NCI-H128 (cell line): Measurements from ENCODE around the gene RNGTT.
"Not testable (repeated sequence)": the region's sequence is repeated elsewhere in the genome, so short reads cannot be mapped to it uniquely, and the experiment has no call there.

ENCODE experiments used
- DNase-seq: peaks from one replicate; lab custom pipeline; 2025; ENCODE audit not compliant: unreplicated experiment; lab: John Stamatoyannopoulos, UW

RNGTT gene

GRCh38 chr6:88823998-88824397 is 139.4 kb downstream of the RNGTT start:
- DNase-seq: no peak

- DNase-seq: no peak
These were observed 147.9 kb downstream of the RNGTT start for GRCh38 chr6:88815491-88815890.

GRCh38 chr6:88814909-88815308 is 148.5 kb downstream of the RNGTT start:
- no peak for DNase-seq

GRCh38 chr6:88813045-88813444 is 150.4 kb downstream of the RNGTT start:
- DNase-seq: no peak

- DNase-seq: no peak
These were observed 152.7 kb downstream of the RNGTT start for GRCh38 chr6:88810701-88811100.

- no peak for DNase-seq
These were observed 153.3 kb downstream of the RNGTT start for GRCh38 chr6:88810089-88810488.

- no peak for DNase-seq
These were observed 155.0 kb downstream of the RNGTT start for GRCh38 chr6:88808381-88808780.

- no peak for DNase-seq
These were observed 155.8 kb downstream of the RNGTT start for GRCh38 chr6:88807622-88808021.

GRCh38 chr6:88806728-88807127 is 156.7 kb downstream of the RNGTT start:
- no peak for DNase-seq

GRCh38 chr6:88804701-88805100 is 158.7 kb downstream of the RNGTT start:
- DNase-seq: no peak

GRCh38 chr6:88785478-88785877 is 177.9 kb downstream of the RNGTT start:
- DNase-seq: no peak

- peak; percentile 34 for DNase-seq
These were observed 182.6 kb downstream of the RNGTT start for GRCh38 chr6:88780714-88781389.

- no peak for DNase-seq
These were observed 187.4 kb downstream of the RNGTT start for GRCh38 chr6:88775866-88776571.

GRCh38 chr6:88768114-88768513 is 195.3 kb downstream of the RNGTT start:
- DNase-seq: not testable (repeated sequence)

GRCh38 chr6:88764081-88764480 is 199.3 kb downstream of the RNGTT start:
- DNase-seq: no peak

- DNase-seq: no peak
These were observed 200.3 kb downstream of the RNGTT start for GRCh38 chr6:88763160-88763559.

- DNase-seq: no peak
These were observed 202.0 kb downstream of the RNGTT start for GRCh38 chr6:88761237-88762031.

- DNase-seq: no peak
These were observed 203.3 kb downstream of the RNGTT start for GRCh38 chr6:88760091-88760490.

GRCh38 chr6:88750936-88751335 is 212.5 kb downstream of the RNGTT start:
- DNase-seq: no peak

- no peak for DNase-seq
These were observed 213.6 kb downstream of the RNGTT start for GRCh38 chr6:88749849-88750248.

- no peak for DNase-seq
These were observed 215.3 kb downstream of the RNGTT start for GRCh38 chr6:88748141-88748540.

- no peak for DNase-seq
These were observed 221.5 kb downstream of the RNGTT start for GRCh38 chr6:88741939-88742338.
